Measurements from ENCODE around the gene DDX41.
"Not testable (repeated sequence)": the region's sequence is repeated elsewhere in the genome, so short reads cannot be mapped to it uniquely, and the experiment has no call there.

The DDX41 gene

DNA sequence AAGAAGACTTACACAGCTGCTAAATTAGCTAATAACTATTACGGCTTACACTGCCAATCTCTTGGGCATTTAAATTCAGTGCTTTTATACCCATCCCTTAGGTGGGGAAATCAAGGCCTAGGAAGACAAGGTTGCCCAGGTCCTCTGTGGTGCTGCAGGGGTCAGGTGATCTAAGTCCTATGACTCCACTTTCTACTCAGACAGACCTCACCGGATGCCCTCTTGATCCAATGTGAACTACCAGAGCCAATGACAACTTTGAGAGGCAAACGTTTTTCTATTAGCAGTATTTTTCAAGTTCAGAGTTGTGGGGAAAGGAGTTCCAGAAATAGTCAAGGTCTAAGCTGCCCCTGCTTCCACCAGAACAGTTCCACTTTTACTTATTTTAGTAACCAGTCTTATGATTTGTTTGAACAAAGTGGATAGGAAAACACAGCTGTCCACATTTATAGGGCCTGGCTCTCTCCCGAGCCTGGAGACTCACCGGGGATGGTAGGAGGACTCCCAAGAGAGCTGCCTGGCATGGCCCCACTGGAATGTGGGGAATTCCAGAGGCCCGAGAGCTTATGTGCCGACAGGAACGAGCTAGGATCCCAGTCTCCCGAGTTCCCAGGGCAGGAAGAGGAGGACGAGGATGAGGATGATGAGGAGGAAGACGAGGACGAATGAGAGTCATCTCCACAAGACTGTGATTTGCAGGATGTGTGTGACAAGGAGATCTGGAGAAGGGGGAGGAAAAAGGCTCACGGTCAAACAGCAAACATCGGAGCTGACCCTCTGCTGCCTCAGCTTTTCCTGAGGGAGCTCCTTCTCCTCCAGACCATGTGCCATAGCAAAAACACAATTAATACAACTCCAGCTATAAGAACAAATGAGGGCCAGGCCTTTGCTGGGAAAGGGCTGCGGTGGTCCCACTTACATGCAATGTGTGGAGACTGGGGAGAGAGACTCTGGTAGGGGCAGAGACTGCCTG, 20.9 kb upstream of the DDX41 start:
- no peak for DNase-seq

DNA sequence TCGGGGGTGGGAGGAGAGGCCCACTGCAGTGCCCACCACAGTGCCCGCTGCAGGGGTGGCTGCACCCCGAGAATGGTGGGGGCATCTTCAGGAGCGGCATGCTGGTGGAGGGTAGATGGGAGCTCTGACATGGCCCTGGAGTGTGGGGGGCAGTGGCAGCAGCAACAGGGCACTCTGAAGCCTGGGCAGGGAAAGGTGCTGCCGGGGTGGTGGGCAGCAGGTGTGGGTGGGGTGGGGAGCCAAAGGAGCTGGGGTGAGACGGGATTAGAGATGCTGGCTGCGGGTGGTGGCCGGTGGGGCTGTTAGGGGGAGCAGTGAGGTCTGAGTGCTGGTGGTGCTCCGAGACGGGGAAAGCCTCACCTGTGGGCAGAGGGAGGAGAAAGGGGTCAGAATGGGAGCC, 19.6 kb upstream of the DDX41 start:
- DNase-seq: no peak

- DNase-seq: no peak
These were observed 18.4 kb upstream of the DDX41 start for GRCh38 chr5:177535125-177535524.

GRCh38 chr5:177534433-177534832, 17.7 kb upstream of the DDX41 start:
- not testable (repeated sequence) for DNase-seq

- DNase-seq: no peak
These were observed 14.6 kb upstream of the DDX41 start for GRCh38 chr5:177531209-177531940.

DNA sequence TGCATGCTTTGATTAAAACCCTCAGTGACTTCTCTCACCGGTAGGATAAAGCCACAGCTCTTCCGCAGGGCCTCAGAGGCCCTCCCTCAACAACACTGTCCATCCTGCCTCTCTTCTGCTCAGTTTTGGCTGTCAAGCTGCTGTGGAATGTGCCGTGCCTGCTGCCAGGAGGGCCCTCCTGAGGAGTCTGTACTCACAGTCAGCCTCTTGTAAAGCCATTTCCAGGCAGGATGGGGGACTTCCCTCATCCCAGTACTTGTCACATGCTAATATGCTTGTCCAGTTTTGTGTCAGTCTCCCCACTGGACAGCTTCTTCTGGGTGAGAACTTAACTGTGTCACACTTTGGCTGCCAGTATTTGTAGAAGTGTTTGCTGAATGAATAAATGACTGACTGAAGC, 13.9 kb upstream of the DDX41 start:
- DNase-seq: no peak

GRCh38 chr5:177529247-177530203, 12.8 kb upstream of the DDX41 start:
- no peak for DNase-seq

DNA sequence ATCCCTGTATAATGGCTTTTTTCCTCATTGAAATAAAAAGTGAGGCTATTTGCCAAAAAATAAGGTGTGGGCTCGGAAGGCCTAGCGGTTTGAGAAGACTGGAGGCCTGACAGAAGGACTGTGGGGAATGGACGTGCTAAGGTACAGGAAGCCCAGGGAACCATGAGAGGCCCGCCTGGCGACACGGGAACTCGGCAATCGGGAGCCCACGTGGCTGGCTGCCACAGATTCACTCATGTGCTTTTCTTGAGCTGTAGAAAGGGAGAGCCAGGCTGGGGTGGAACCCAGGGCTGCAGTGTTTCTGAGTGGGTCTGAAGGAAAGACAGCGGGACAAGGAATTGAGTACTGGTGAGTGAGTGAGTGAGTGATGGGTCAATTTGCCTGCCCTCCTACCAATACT, 11.9 kb upstream of the DDX41 start:
- no peak for DNase-seq

DNA sequence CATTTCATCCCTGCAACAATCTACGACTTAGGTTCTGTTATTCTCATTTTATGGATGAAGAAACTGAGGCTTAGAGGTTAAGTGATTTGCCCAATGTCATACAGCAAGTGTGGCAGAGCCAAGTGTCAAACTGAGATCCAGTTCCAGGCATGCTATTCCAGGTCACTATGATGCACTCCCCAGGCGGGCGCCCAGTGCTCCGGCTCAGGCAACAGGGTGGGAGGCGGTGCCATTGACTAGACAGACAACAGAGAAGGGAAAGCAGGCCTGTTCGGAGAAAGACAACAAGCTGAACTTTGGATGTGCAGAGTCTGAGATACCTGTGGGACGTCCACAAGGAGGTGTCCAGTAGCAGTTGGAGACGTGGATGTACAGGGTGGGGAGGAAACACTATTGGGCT, 10.8 kb upstream of the DDX41 start:
- no peak for DNase-seq

GRCh38 chr5:177526791-177527190, 10.0 kb upstream of the DDX41 start:
- DNase-seq: no peak

GRCh38 chr5:177526191-177526590, 9.4 kb upstream of the DDX41 start:
- DNase-seq: no peak

DNA sequence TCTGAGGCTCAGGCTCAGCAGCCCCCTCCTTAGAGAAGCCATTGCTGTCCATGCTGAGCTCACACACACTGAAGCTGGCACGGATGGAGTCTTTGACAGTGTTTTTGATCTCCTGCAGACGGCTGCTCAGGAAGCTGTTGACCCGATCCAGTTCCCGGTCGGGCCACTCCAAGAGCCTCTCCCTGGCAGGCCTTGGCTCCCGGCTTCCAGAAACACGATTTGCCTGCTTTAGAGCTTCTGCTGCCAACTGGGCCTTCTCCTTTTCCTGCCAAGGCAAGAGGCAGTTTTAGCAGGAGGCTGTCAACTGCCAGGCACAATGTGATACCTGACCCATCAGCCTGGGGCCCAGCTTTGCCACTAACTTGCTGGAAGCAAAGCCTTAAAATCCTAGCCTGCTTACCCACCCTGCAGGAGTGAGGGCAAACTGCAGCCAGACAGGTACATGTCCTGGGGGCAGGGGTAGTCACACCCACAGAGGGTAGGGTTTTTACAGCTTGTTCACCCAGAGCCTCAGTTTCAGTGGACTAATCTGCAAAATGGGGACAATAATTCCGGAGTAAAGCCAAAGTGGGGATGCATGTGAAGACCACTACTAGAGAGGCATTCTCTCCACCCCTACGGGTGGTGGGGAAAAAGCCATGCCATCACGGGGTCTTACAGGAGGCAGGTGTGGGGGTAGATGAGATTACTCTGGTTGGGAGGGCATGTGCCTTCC, 8.3 kb upstream of the DDX41 start:
- DNase-seq: no peak

GRCh38 chr5:177524539-177524900, 7.8 kb upstream of the DDX41 start:
- no peak for DNase-seq

GRCh38 chr5:177523711-177524538, 7.2 kb upstream of the DDX41 start:
- no peak for DNase-seq

DNA sequence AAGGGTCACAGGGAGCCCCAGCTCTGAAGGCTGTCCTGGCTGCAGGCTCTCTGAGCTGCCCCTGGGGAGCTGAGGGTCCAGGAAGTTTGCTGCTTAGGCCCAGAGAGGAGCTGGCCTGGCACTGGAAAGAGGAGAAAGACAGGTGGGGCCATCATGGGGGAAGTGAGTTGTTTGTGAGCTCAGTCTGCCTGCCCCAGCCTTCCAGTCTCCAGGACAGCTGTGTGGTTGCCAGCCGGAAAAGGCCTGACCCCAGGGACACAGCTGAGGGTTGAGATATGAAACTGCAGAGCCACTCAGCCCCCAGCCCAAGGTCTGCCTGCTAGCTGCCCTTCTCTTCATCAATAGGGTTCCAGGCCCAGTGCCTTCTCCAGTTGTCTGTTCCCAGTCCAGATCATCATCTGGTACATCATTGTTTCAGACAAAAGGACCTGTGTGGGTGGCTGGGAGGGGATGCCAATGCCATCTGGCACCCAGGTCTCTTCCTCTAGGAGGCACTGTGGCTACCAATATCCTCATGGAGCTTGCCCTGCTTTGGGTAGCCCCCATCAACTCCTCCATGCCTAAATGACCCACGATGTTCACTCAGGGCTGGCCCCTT, 4.3 kb upstream of the DDX41 start:
- DNase-seq: no peak

- DNase-seq: no peak
These were observed 3.5 kb upstream of the DDX41 start for GRCh38 chr5:177520271-177520670.

DNA sequence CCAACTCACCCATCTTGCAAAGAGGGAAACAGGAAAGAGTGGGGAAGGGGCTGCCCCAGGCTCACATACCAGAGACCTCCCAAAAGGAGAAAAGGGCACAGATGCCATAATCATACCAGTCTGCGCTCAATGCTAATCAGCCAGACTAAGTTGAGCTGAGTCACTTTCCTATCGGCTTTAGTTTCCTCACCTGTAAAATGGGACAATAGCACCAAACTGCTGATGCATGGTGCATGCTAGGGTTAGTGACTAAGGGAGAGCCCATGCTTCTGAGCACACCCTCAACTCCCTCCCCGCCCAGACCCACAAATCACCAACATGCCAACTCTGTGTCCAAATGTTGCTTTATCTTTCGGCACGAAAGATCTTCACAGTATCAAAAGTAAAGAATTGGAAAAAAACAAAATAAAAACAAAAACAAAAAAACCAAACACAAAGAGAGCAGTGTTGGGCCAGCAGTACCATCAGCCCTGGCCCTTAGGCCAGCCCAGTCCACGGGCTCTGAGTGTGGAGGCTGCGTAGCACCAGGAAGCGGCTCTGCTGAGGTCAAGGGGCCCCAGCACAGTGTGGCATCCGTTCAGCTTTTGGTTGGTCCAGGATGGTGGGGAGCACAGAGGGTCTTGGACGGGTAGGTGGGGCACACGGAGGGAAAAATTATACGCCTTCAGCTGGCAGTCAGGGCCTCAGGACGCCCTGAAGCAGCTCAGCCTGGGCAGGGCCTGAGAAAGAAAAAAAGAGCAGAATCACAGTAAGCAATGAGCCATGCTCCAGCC, 2.9 kb upstream of the DDX41 start:
- no peak for DNase-seq

DNA sequence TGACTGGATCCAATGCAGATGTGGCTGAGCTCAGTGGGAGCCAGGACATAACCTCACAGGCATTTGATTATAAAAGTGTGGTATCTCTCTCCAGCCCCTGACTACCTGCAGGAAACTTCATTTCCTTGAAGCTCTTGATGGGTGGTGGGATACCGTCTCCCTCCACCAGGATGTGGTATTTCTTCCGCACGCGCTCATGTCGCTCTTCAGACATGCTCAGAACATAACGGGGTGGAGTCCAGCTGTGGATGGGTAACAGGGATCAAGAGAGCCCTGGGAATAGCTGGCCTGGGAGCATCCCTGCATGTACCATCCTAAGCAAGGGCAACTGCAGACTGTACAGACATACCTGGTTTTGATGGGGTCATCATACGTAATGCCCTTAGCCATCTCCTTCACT, 1.2 kb downstream of the DDX41 start:
- peak in 1 of 5 experiments; percentile 34 for DNase-seq

- DNase-seq: no peak
These were observed 2.2 kb downstream of the DDX41 start for GRCh38 chr5:177514541-177514940.

- no peak for DNase-seq
These were observed 3.3 kb downstream of the DDX41 start for GRCh38 chr5:177513500-177513899.

Data from T-helper 2 cell (primary cell).